Middle frontal gyrus (tissue), 1 donor: ENCODE results near the gene ELL2.
"Not testable (repeated sequence)": the region's sequence is repeated elsewhere in the genome, so short reads cannot be mapped to it uniquely, and the experiment has no call there.

ENCODE experiments used
- DNase-seq: peaks from one replicate; pipeline ENCODE4 v3.0.0-alpha.2; 2015; ENCODE audit warnings: low spot score; ENCODE audit errors: extremely low spot score

Gene ELL2

GRCh38 chr5:95931079-95931833 lies 30.4 kb downstream of the ELL2 start:
- DNase-seq: no peak

GRCh38 chr5:95930141-95930930 lies 31.3 kb downstream of the ELL2 start:
- DNase-seq: no peak

- no peak for DNase-seq
These were observed 32.9 kb downstream of the ELL2 start for GRCh38 chr5:95928724-95929253.

GRCh38 chr5:95927927-95928723 lies 33.5 kb downstream of the ELL2 start:
- no peak for DNase-seq

- not testable (repeated sequence) for DNase-seq
These were observed 34.4 kb downstream of the ELL2 start for GRCh38 chr5:95927300-95927699.

- DNase-seq: no peak
These were observed 35.7 kb downstream of the ELL2 start for GRCh38 chr5:95925939-95926338.

GRCh38 chr5:95925378-95925744 lies 36.3 kb downstream of the ELL2 start:
- no peak for DNase-seq

- no peak for DNase-seq
These were observed 36.8 kb downstream of the ELL2 start for GRCh38 chr5:95924720-95925377.

GRCh38 chr5:95923918-95924544 lies 37.6 kb downstream of the ELL2 start:
- DNase-seq: no peak

GRCh38 chr5:95922798-95923197 lies 38.9 kb downstream of the ELL2 start:
- DNase-seq: no peak

- no peak for DNase-seq
These were observed 40.1 kb downstream of the ELL2 start for GRCh38 chr5:95921501-95921900.

- DNase-seq: no peak
These were observed 40.8 kb downstream of the ELL2 start for GRCh38 chr5:95920822-95921221.

GRCh38 chr5:95919658-95920057 lies 42.0 kb downstream of the ELL2 start:
- DNase-seq: no peak

- DNase-seq: no peak
These were observed 43.1 kb downstream of the ELL2 start for GRCh38 chr5:95918421-95919006.

- DNase-seq: no peak
These were observed 44.4 kb downstream of the ELL2 start for GRCh38 chr5:95917207-95917606.

- DNase-seq: no peak
These were observed 45.0 kb downstream of the ELL2 start for GRCh38 chr5:95916687-95917085.

- DNase-seq: no peak
These were observed 45.5 kb downstream of the ELL2 start for GRCh38 chr5:95915999-95916686.

- DNase-seq: no peak
These were observed 48.0 kb downstream of the ELL2 start for GRCh38 chr5:95913663-95914062.

GRCh38 chr5:95912029-95912428 lies 49.6 kb downstream of the ELL2 start:
- DNase-seq: no peak

- DNase-seq: no peak
These were observed 51.1 kb downstream of the ELL2 start for GRCh38 chr5:95910521-95910920.
